ENCODE data around the gene FBXW5.

FBXW5 gene

DNA sequence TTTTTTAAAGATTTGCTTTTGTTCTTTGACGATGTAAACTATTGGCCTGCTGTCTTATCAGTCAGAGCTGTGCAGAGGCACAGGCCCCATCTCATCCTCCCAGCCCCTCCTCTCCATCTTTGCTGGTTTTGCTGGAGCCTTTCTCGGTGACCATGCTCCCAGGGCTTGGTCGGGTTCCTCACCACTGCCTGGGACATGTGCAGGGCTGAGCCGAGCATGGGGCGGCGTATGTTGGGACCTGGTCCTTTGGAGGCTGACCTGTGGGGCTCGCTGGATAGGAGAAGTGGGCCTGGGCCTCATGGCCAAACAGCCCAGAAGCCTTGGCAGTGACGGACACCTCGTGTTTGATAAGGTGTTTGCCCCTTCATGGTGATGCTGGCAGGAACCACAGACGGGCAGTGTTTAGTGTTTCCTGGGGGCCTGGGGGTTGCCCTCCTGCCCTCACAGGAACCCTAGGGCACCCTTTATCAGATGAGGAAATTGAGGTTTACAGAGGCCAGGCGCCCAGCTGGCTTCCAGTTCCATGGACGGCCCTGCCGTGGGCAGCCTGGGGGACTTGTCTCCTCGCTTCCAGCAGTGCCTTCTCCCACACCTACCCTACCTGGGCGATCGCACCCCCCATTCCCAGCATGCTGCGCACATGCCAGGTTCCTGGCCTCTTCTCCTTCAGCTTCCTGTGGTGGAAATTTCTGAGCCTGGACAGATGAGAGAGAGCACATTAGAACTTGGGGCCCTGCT is 30.7 kb downstream of the FBXW5 start:
- no peak for DNase-seq (ENCODE audit: low read depth in 3 of 3, low spot score in 1 of 3)

DNA sequence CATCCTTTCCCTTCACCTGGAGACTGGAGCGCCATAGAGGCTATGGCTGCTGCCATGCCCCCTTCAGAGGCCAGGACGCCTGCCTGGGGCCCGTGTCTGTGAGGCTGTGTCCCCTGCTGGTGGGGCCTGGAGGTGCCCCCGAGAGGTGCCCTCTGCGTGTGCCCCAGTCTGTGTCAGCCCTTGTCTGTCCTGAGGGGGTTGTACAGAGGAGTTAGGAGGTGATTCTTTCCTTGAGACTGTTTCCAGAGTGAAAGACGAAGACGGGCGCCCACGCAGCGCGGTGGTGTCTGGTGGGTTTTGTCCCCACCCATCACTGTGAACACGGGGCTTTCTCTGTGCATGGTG is 33.7 kb downstream of the FBXW5 start:
- DNase-seq (ENCODE audit: low read depth in 3 of 3, low spot score in 1 of 3): no peak

- no peak for DNase-seq (ENCODE audit: low read depth in 3 of 3, low spot score in 1 of 3)
Measured at GRCh38 chr9:136910197-136910900, 34.2 kb downstream of the FBXW5 start.

DNA sequence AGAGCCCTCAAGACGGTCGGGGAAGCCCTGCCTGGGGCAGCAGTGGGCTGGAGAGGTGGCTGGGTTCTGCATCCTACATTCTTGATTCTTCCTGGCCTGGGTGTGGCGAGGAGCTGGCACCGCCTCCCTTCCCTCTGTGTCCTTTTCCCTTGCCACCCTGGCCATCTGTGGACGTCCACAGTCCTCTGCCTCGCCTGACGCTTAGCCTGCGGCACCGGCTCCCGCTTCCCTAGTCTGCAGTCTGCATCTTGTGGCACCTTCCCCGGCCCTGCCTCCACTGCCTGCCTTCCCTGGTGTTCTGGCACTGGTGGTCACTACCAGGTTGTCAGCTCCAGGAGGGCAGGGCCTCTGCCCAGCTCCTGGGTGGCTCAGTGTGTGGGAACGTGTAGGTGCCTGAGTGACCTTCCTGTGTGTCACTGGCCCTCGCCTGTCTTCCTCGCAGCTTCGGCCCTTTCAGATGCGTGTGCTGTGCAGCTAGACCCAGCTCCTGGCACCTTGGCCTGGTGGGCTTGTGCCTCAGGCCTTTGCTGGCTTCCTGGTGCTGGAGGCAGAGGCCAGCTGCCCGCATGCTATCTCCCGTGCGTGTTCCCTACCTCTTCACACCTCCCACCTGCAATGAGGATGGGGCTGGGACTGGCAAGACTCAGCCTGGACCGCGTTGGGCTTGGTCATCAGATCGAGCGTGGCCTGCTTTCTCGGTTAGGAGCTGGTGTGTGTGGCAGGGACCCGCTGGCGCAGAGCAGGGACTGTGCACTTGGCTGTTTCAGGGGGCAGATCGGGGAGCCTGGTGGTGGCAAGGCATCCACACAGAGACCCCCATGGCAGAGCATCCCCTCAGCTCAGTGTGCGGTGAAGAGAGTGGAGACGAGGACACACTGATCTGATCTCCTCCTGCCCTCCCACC is 37.3 kb downstream of the FBXW5 start:
- no peak for DNase-seq (ENCODE audit: low read depth in 3 of 3, low spot score in 1 of 3)

DNA sequence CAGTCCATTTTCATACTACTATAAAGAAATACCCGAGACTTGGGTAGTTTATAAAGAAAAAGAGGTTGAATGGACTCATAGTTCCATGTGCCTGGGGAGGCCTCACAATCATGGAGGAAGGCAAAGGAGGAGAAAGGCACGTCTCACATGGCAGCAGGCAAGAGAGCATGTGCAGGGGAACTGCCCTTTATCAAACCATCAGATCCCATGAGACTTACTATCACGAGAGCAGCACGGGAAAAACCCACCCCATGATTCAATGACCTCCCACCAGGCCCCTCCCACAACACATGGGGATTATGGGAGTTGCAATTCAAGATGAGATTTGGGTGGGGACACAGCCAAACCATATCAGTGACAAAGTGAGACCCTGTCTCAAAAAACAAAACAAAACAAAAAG is 38.3 kb downstream of the FBXW5 start:
- DNase-seq (ENCODE audit: low read depth in 3 of 3, low spot score in 1 of 3): no peak

DNA sequence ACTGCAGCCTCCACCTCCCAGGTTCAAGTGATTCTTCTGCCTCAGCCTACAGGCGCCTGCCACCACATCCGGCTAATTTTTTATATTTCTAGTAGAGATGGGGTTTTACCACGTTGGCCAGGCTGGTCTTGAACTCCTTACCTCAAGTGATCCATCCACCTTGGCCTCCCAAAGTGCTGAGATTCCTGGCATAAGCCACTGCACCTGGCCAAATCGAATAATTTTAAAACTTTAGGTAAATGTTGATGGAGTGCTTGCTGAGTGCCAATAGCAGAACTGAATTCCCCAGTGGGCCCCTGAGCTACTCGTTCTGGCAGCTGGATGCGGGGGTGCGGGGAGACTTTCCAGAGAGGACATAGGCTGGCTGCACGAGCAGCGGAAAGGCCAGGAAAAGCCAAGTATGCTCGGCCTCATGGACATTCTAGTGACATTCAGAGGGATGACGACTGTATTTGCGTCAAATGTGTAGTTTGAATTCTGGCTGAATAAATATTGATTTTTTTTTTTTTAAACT is 41.4 kb downstream of the FBXW5 start:
- DNase-seq (ENCODE audit: low read depth in 3 of 3, low spot score in 1 of 3): no peak

GRCh38 chr9:136902259-136902821 is 42.2 kb downstream of the FBXW5 start:
- DNase-seq (ENCODE audit: low read depth in 3 of 3, low spot score in 1 of 3): peak; percentile 71 to 78 (median 74)

DNA sequence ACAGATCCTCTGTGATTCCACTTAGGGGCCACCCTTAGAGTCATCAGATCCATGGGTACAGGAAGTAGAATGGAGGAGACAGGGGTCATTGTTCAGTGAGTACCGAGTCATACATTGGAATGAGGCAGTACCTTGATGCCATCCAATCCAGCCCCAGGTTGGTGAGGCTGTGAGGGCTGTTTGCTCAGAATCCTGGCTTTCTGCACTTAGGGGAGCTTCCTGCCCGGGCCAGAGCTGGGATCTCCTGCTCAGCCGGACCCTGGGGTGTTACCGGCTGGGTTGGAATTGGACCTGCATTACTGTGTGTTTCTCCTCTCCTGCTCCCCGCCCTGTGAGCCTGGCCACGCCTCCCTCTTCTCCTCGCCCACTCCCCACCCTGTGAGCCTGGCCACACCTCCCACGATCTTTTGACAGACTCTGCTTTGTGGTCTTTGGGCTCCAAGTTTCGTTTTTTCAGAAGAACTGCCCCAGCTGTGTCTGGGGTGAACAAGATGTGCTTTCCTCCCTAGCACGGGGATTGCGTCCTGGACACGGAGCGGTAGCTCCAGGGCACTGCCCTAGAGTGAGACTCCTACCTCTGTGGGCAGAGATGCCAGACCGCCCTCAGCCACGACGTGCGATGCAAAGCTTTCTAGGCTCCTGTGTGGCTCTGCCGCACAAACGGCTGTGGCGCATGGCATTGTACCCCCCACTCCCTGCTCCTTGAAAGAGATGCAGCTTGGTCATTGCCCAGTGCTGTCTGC is 42.9 kb downstream of the FBXW5 start:
- DNase-seq (ENCODE audit: low read depth in 3 of 3, low spot score in 1 of 3): peak in 2 of 3 donors; percentile 42 to 64

DNA sequence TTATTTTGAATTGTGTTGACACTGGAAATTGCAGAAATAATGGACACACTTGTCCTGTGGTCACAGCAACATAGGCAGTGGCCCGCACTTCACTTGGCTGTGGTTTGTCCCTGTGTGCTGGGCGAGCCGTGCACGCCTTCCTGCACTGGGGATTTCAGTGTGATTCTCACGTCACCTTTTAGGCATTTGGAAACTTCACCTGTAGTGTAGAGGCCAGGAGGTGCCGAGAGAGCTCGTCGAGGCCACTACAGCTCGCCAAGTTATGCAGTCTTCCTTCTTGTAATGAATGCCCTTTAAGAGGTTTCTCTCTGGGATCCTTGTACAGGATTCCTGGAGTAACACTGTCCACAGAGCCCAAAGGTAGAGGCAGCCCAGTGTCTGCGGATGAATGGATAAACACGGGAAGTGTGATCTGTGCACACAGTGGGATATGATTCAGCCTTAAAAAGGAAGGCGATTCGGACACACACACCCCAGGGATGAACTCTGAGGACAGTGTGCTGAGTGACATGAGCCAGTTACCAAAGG is 43.5 kb downstream of the FBXW5 start:
- DNase-seq (ENCODE audit: low read depth in 3 of 3, low spot score in 1 of 3): no peak

GRCh38 chr9:136900556-136900955 is 44.0 kb downstream of the FBXW5 start:
- DNase-seq (ENCODE audit: low read depth in 3 of 3, low spot score in 1 of 3): no peak

GRCh38 chr9:136899196-136899595 is 45.3 kb downstream of the FBXW5 start:
- DNase-seq (ENCODE audit: low read depth in 3 of 3, low spot score in 1 of 3): no peak

- no peak for DNase-seq (ENCODE audit: low read depth in 3 of 3, low spot score in 1 of 3)
Measured at GRCh38 chr9:136898483-136899100, 45.9 kb downstream of the FBXW5 start.

- DNase-seq (ENCODE audit: low read depth in 3 of 3, low spot score in 1 of 3): no peak
Measured at GRCh38 chr9:136896027-136896426, 48.5 kb downstream of the FBXW5 start.

DNA sequence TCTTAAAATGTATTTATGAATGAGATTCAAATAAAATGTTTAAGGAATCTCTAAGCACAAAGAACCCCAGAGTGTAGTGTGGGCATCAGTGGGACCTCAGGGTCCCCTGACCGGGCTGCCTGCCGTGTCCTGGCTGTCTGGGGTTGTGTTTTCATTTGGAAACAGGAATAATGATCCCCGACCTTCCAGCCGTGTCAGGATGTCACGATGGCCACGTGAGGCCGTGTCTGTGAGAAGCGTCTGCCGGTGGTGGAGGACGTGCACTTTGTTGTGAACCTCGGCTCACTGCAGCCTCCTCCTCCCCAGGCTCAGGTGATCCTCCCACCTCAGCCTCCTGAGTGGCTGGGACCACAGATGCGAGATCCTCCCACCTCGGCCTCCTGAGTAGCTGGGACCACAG is 53.9 kb downstream of the FBXW5 start:
- DNase-seq (ENCODE audit: low read depth in 3 of 3, low spot score in 1 of 3): no peak

Measured in stimulated activated CD4-positive, alpha-beta T cell treated with anti-CD3 and anti-CD28 coated beads, TNF-alpha, amount 100 ng/mL, for 1 hour (primary cell).